HG03108 (cell line): ENCODE results near the gene MVK.

Experiments
- ATAC-seq: cut with Tn5 transposase; IDR thresholded peaks from one replicate; pipeline ENCODE4 v1.9.1; 2021; ENCODE audit warnings: moderate library complexity; ENCODE audit not compliant: unreplicated experiment

MVK gene

GRCh38 chr12:109605599-109606228 is 32.1 kb downstream of the MVK start:
- no peak for ATAC-seq

GRCh38 chr12:109606320-109607028 is 32.9 kb downstream of the MVK start:
- ATAC-seq = no peak

- ATAC-seq = no peak
Observed at GRCh38 chr12:109607618-109608017, 34.0 kb downstream of the MVK start.

- ATAC-seq = no peak
Observed at GRCh38 chr12:109608270-109608669, 34.7 kb downstream of the MVK start.

DNA sequence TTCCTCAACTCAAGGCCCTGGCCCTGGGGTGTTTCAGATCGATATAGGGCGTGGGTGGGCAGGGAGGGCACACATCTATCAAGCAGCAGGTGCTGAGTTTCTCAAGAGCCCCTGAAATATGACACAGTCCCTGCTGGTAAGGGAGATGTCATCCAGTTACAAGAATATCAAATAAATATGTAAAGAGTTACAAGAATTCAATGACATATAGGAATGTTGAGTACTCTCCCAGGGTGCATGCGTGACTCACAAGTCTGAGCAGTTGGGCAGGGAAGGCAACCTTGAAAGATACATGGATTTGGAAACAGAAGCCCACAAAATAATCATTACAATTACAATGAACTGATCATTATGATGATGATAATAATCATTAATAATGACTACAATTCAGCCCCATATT is 35.2 kb downstream of the MVK start:
- no peak for ATAC-seq

DNA sequence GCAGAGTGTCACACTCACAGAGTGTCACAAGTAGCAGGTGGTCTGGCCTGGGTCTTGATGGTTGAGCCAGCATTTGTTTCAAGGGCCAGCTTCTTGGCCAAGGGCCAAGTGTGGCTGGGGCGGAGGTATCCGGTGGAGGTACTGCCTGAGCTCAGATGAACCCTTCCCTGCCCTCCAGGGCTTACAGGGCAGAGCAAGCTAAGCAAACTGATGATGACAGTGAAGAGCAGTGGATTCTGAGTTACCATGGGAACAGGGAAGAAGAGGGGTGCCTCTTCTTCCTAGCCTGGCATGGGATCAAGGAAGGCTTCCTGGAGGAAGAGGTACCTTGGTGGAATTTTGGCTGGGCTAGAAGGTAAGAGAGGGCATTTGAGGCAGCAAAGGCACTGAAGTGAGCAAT is 35.7 kb downstream of the MVK start:
- ATAC-seq = no peak

DNA sequence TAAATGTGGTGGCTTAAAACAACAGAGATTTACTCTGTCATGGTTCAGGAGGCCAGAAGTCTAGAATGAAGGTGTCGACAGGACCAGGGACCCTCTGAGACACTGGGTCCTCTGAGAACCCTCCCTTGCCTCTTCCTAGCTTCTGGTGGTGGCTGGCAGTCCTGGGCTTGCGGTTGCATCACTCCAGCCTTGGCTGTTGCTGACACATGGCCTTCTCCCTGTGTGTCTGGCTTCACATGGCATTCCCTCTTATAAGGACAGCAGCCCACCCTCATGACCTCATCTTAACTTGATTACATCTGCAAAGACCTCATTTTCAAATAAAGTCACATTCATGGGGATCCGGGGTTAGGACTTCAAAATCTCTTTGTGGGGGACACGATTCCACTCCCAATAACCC is 36.9 kb downstream of the MVK start:
- no peak for ATAC-seq

DNA sequence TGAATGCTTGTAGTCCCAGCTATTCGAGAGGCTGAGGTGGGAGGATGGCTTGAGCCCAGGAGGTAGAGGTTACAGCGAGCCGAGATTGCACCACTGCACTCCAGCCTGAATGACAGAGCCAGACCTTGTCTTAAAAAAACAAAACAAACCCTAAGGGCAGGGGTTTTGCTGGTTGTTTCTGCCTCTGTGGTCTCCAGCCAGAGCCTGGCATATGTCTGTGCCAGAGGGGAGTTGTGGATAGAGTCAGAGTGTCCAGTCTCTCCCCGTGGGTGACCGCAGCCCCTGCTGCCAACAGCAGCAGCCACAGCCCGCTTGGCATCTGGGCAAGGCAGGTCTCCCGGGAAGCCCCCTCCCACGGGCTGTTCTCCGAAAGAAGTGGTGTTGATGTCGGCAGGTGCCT is 37.6 kb downstream of the MVK start:
- no peak for ATAC-seq

DNA sequence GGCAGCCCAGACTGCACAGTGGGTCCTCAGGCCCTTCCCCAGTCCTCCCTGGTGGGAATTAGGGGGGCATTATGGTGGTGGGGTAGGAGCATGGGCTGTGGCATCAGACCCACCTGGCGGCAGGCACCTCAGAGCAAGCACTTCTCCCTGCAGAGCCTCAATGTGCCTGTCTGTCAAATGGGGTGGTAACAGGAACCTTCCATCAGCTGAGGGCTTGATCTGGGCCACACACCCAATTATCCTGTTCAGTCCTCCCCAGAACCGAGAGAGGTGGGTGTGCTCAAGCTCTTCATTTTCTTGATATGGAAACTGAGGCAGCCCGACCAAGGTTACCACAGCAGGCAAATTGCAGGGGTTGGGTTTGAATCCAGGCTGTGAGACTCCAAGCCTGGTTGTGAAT is 38.4 kb downstream of the MVK start:
- no peak for ATAC-seq

GRCh38 chr12:109612975-109613502 is 39.4 kb downstream of the MVK start:
- no peak for ATAC-seq

- no peak for ATAC-seq
Observed at GRCh38 chr12:109613649-109614455, 40.3 kb downstream of the MVK start.

- no peak for ATAC-seq
Observed at GRCh38 chr12:109615556-109616229, 42.1 kb downstream of the MVK start.

- ATAC-seq = no peak
Observed at GRCh38 chr12:109617491-109617890, 43.9 kb downstream of the MVK start.

DNA sequence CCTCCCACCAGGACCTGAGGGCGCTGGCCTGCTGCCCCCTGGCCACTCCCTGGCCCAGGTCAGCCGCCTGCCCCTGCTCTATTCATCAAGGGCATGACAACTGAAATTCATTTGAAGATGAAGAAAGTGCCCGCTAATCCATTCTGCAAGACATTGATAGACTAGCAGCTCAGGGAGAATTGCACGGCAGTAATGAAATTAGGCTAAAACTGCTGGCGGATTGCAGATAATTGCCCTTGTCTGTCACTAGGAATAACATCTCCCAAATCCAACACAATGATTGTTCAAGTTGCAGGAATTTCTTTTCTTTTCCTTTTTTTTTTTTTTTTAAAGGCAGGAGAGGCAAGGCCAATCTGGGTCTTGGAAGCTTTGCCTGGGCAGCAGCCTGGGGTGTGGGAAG is 44.5 kb downstream of the MVK start:
- no peak for ATAC-seq

DNA sequence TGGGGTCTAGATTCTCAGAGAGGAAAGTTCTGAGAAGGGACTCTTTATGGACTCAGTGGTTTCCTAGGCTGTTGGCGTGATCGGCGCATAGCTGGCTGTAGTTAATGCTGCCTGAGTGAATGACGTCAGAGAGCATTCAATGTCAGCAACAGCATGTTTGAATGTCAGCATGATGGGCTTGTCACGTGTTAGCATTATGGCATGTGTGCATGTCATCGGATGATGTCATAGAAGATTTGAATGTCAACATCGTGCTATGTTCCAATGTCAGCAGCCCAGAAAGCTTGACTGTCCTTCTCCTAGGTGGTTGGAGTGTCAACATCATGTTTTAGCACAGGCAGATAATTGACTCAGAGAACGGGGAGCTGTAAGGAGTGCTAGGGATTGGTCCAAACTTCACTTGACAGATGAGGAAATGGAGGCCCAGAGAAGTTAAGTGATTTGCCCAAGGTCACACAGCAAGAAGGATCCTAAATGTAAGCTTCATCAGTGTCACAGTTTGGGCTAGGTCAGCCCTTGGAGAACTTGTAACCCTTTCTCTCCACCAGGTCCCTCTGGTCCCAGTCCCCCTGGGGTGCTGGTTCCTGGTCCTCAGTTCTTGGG is 45.5 kb downstream of the MVK start:
- no peak for ATAC-seq

DNA sequence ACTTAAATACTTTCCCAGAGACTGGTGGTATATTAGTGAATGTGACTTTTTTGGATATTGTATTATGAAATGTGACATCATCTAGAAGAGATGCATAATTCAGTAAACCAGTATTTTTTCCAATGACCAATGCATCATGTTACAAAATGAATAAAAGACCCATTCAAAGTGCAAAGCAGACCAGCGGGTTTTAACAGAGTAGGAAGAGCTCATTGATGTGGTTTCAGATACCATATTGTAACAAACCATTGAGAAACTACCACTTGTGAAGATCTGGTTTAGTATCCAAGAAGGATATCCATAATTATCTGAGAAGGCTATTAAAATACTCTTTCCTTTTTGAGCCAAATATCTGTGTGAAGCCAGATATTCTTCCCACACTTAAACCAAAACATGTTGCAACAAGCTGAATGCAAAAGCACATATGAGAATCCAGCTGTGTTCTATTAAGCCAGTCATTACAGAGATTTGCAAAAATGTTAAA is 47.7 kb downstream of the MVK start:
- ATAC-seq = no peak

- ATAC-seq = no peak
Observed at GRCh38 chr12:109621901-109622364, 48.3 kb downstream of the MVK start.

- no peak for ATAC-seq
Observed at GRCh38 chr12:109624467-109624866, 50.9 kb downstream of the MVK start.

- ATAC-seq = no peak
Observed at GRCh38 chr12:109625131-109625559, 51.6 kb downstream of the MVK start.

GRCh38 chr12:109625749-109626377 is 52.3 kb downstream of the MVK start:
- ATAC-seq = no peak
